ENCODE measurements around the gene MACROD2. TPM values are rescaled to one million over a fixed set of nuclear protein-coding genes. Genes with fewer than 3 reads are reported as not detected.

MACROD2 gene
- total RNA-seq, 1 donor from 2014 or later = 3.5 TPM

DNA sequence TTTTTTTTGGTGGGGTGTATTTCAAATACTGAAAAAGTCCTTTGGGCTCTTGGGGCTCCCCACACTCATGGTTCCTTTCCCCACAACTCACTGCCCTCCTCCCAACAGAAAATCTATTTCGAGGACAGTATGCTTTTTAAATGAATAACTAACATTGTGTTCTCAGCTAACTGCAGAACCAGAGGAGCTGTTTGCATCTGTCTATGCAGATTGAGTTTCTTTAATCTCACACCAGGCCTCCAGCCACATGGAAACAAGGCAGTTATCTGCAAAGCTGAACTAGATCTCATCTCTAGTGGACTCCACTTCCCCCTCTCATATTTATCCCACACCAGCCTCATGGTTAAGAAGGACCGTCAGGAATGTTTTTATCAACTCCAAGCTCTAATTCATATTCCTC, 1622.8 kb downstream of the MACROD2 start:
- H3K9me3 ChIP-seq = no peaks in the 10 kb centered on the region
- no peaks in the 10 kb centered on the region for H3K36me3 ChIP-seq
- no peak overlapping the region for H3K27ac ChIP-seq
- H3K4me1 ChIP-seq = peaks cover 0 to 3% of the 10 kb centered on the region in 2 donors
- H3K27me3 ChIP-seq = no peaks in the 10 kb centered on the region
- intact Hi-C loops (cut with DNase I) = no loop called here
- no peak for DNase-seq (ENCODE audit: low spot score in 2 of 2)
- no peak overlapping the region for H3K4me3 ChIP-seq
- TF ChIP-seq, protein P1, sequence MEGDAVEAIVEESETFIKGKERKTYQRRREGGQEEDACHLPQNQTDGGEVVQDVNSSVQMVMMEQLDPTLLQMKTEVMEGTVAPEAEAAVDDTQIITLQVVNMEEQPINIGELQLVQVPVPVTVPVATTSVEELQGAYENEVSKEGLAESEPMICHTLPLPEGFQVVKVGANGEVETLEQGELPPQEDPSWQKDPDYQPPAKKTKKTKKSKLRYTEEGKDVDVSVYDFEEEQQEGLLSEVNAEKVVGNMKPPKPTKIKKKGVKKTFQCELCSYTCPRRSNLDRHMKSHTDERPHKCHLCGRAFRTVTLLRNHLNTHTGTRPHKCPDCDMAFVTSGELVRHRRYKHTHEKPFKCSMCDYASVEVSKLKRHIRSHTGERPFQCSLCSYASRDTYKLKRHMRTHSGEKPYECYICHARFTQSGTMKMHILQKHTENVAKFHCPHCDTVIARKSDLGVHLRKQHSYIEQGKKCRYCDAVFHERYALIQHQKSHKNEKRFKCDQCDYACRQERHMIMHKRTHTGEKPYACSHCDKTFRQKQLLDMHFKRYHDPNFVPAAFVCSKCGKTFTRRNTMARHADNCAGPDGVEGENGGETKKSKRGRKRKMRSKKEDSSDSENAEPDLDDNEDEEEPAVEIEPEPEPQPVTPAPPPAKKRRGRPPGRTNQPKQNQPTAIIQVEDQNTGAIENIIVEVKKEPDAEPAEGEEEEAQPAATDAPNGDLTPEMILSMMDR (IDR thresholded peaks at IDR 0.05) = no peak

DNA sequence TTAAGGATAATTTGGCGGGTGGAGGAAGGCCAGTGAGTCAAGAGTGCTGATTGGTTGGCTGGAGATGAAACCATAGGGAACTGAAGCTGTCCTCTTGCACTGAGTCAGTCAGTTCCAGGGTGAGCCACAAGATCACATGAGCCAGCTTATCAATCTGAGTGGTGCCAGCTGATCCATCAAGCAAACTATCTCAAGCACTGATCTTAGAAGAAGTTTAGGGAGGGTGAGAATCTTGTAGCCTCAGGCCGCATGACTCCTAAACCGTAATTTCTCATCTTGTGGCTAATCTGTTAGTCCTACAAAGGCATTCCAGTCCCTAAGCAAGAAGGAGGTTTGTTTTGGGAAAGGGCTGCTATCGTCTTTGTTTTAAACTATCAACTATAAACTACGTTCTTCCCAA, 1623.6 kb downstream of the MACROD2 start:
- intact Hi-C loops (cut with DNase I) = no loop called here
- Histone ChIP-seq H3K27ac (no peak overlapping the region), H3K27me3 (no peaks in the 10 kb centered on the region), H3K9me3 (no peaks in the 10 kb centered on the region), H3K36me3 (no peaks in the 10 kb centered on the region), H3K4me1 (no peaks in the 10 kb centered on the region), H3K4me3 (no peak overlapping the region)
- TF ChIP-seq, protein P1 (IDR thresholded peaks at IDR 0.05) = no peak
- no peak for DNase-seq (ENCODE audit: low spot score in 2 of 2)

DNA sequence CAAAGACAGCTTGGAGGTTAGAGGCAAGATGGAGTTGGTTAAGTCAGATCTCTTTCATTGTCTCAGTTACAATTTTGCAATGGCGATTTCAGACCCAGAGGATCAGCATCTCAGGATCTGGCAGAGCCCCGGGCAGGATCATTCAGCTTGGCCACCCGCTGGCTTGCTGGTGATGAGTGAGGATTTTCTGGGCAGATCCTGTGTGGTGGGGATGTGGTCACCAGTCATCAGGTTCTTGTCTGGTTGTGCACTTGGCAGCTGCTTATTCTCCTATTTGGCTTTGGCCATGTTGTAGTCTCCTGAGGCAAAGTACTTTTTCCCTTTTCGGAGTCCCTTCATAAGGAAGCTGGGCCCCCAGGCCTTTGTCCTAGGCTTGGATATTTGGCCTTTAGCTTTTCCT, 1624.0 kb downstream of the MACROD2 start:
- DNase-seq (ENCODE audit: low spot score in 2 of 2) = no peak
- no peaks in the 10 kb centered on the region for H3K9me3 ChIP-seq
- H3K4me1 ChIP-seq = no peaks in the 10 kb centered on the region
- no peak overlapping the region for H3K4me3 ChIP-seq
- TF ChIP-seq, protein P1 (IDR thresholded peaks at IDR 0.05) = no peak
- H3K36me3 ChIP-seq = no peaks in the 10 kb centered on the region
- no peaks in the 10 kb centered on the region for H3K27me3 ChIP-seq
- H3K27ac ChIP-seq = no peak overlapping the region
- intact Hi-C loops (cut with DNase I) = no loop called here

DNA sequence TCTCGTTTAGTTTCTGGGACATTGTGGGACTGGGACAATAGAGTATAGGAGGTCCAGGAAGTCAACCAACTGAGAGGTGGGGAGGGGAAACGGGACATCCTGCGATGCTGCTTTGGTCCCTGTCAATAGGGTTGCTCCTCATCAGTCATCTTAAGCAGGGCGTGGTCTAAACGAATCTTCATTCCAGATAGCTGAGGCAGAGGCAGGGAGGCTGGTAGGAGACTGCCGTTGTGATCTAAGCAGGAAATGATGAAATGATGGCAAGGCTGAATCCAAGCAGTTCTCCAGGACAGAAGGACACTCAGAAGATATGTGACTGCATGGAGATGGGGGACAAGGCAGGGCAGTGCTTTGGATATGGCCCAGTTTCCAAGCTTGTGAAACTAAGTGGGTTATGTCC, 1624.5 kb downstream of the MACROD2 start:
- Histone ChIP-seq H3K4me1 (no peaks in the 10 kb centered on the region), H3K27ac (no peak overlapping the region)
- intact Hi-C loops (cut with DNase I) = no loop called here

DNA sequence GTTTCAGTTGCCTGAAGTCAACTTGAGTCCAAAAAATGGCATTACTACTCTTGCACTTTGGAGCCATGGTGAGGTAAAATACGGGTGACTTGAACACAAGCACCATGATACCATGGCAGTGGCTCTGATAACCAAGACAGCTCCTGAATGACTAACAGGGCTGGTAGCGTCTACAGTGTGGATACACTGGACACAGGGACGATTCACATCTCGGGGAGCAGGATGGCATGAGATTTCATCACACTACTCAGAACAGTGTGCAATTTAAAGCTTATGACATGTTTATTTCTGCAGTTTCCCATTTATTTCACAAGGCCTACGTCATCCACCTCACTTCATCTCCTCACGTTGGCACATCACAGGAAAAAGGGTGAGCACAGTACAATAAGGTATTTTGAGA, 1627.1 kb downstream of the MACROD2 start:
- Histone ChIP-seq H3K9me3 (no peaks in the 10 kb centered on the region), H3K27ac (no peak overlapping the region), H3K4me1 (no peaks in the 10 kb centered on the region), H3K36me3 (no peaks in the 10 kb centered on the region), H3K27me3 (no peaks in the 10 kb centered on the region), H3K4me3 (no peak overlapping the region)
- TF ChIP-seq, protein P1 (IDR thresholded peaks at IDR 0.05) = no peak
- intact Hi-C loops (cut with DNase I) = no loop called here
- no peak for DNase-seq (ENCODE audit: low spot score in 2 of 2)

More for the DNA sequence above, 1624.5 kb downstream of the MACROD2 start:
- no peak for DNase-seq (ENCODE audit: low spot score in 2 of 2)
- H3K4me3 ChIP-seq = no peak overlapping the region
- H3K9me3 ChIP-seq = no peaks in the 10 kb centered on the region
- TF ChIP-seq, protein P1 (IDR thresholded peaks at IDR 0.05) = no peak
- no peaks in the 10 kb centered on the region for H3K27me3 ChIP-seq
- H3K36me3 ChIP-seq = no peaks in the 10 kb centered on the region

DNA sequence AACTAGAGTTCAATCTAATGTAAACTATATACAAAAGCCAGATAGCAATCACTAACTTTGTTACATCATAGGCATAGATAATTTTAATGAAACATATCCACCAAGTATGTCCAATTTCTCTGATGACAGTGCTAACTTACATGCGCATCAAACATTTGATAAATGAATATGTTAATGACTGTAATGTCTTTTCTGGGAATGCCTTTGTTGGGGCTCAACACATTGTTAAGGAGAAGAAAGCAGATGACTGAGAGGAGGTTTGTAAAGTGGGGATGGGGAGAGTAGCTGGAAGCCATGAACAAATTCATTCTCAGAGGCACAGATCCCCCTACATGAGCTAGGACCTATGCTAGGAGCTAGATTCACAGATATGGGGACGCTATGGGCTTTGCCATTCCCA, 1627.9 kb downstream of the MACROD2 start:
- intact Hi-C loops (cut with DNase I) = no loop called here
- TF ChIP-seq, protein P1 (IDR thresholded peaks at IDR 0.05) = no peak
- DNase-seq (ENCODE audit: low spot score in 2 of 2) = no peak
- Histone ChIP-seq H3K9me3 (no peaks in the 10 kb centered on the region), H3K27ac (no peak overlapping the region), H3K4me1 (no peaks in the 10 kb centered on the region), H3K36me3 (no peaks in the 10 kb centered on the region), H3K27me3 (no peaks in the 10 kb centered on the region), H3K4me3 (no peak overlapping the region)
